ENCODE data around the gene CNMD.

- no peak for TF ChIP-seq CTCF (IDR thresholded peaks at IDR 0.05)
- no peak for TF ChIP-seq POLR2A (IDR thresholded peaks at IDR 0.05)
- TF ChIP-seq EP300 (IDR thresholded peaks at IDR 0.05): no peak
- no peak for TF ChIP-seq POLR2AphosphoS5 (IDR thresholded peaks at IDR 0.05)
Measured at GRCh38 chr13:52775511-52775910, 35.9 kb upstream of the CNMD start.
